GM12891 (cell line): ENCODE results near the gene SPDYE5.
"Not testable (repeated sequence)": the region's sequence is repeated elsewhere in the genome, so short reads cannot be mapped to it uniquely, and the experiment has no call there.

Experiments
- POLR2A ChIP-seq: IDR thresholded peaks from 2 replicates; pipeline ENCODE4 v1.6.1; 2011; ENCODE audit warnings: low read depth, low read length, control low read depth
- POU2F2 ChIP-seq: IDR thresholded peaks from 2 replicates; pipeline ENCODE4 v1.6.1; 2011; ENCODE audit warnings: low read depth, mild to moderate bottlenecking, control low read depth, low read length, moderate library complexity

- TF ChIP-seq POLR2A, POU2F2: not testable (repeated sequence)
Measured at GRCh38 chr7:75485355-75485978, 6.7 kb upstream of the SPDYE5 start.
